ENCODE results near the gene WBP2. TPM values are rescaled to one million over a fixed set of nuclear protein-coding genes. Genes with fewer than 3 reads are reported as not detected.

The WBP2 gene
- total RNA-seq, 1 donor, result 31.1 TPM

GRCh38 chr17:75829747-75830146 is 25.4 kb downstream of the WBP2 start:
- no peaks in the 10 kb centered on the region for H3K79me2 ChIP-seq (ENCODE audit: insufficient read depth, low read length)
- H3K27me3 ChIP-seq (ENCODE audit: insufficient read depth, low read length), result no peaks in the 10 kb centered on the region
- H3K36me3 ChIP-seq (ENCODE audit: insufficient read depth, low read length), result no peaks in the 10 kb centered on the region
- peaks cover 16% of the 10 kb centered on the region for H3K4me1 ChIP-seq (ENCODE audit: insufficient read depth, low read length)
- no peak for DNase-seq (ENCODE audit: insufficient read length, low spot score, missing footprints)
- H3K9me3 ChIP-seq (ENCODE audit: low read depth, low read length), result no peaks in the 10 kb centered on the region
- no peak overlapping the region for H3K4me3 ChIP-seq (ENCODE audit: insufficient read depth, low read length)
- no peak overlapping the region for H2AFZ ChIP-seq (ENCODE audit: low read length)
- no peak overlapping the region for H3K4me2 ChIP-seq (ENCODE audit: insufficient read depth, low read length)
- TF ChIP-seq, protein P1, sequence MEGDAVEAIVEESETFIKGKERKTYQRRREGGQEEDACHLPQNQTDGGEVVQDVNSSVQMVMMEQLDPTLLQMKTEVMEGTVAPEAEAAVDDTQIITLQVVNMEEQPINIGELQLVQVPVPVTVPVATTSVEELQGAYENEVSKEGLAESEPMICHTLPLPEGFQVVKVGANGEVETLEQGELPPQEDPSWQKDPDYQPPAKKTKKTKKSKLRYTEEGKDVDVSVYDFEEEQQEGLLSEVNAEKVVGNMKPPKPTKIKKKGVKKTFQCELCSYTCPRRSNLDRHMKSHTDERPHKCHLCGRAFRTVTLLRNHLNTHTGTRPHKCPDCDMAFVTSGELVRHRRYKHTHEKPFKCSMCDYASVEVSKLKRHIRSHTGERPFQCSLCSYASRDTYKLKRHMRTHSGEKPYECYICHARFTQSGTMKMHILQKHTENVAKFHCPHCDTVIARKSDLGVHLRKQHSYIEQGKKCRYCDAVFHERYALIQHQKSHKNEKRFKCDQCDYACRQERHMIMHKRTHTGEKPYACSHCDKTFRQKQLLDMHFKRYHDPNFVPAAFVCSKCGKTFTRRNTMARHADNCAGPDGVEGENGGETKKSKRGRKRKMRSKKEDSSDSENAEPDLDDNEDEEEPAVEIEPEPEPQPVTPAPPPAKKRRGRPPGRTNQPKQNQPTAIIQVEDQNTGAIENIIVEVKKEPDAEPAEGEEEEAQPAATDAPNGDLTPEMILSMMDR (IDR thresholded peaks at IDR 0.05; ENCODE audit: extremely low read depth, low read depth, low read length), result no peak
- H3K27ac ChIP-seq (ENCODE audit: low read depth, low read length), result no peak overlapping the region
- no peaks in the 10 kb centered on the region for H4K20me1 ChIP-seq (ENCODE audit: insufficient read depth, low read length)

- Histone ChIP-seq H3K4me3 (ENCODE audit: insufficient read depth, low read length) (no peak overlapping the region), H3K4me2 (ENCODE audit: insufficient read depth, low read length) (no peak overlapping the region), H4K20me1 (ENCODE audit: insufficient read depth, low read length) (no peaks in the 10 kb centered on the region), H3K36me3 (ENCODE audit: insufficient read depth, low read length) (no peaks in the 10 kb centered on the region), H3K79me2 (ENCODE audit: insufficient read depth, low read length) (no peaks in the 10 kb centered on the region), H3K27ac (ENCODE audit: low read depth, low read length) (no peak overlapping the region), H3K4me1 (ENCODE audit: insufficient read depth, low read length) (peaks cover 16% of the 10 kb centered on the region), H2AFZ (ENCODE audit: low read length) (no peak overlapping the region), H3K9me3 (ENCODE audit: low read depth, low read length) (no peaks in the 10 kb centered on the region), H3K27me3 (ENCODE audit: insufficient read depth, low read length) (no peaks in the 10 kb centered on the region)
- DNase-seq (ENCODE audit: insufficient read length, low spot score, missing footprints), result peak; percentile 87
- TF ChIP-seq, protein P1 (IDR thresholded peaks at IDR 0.05; ENCODE audit: extremely low read depth, low read depth, low read length), result no peak
Measured at GRCh38 chr17:75828741-75829140, 26.4 kb downstream of the WBP2 start.

DNA sequence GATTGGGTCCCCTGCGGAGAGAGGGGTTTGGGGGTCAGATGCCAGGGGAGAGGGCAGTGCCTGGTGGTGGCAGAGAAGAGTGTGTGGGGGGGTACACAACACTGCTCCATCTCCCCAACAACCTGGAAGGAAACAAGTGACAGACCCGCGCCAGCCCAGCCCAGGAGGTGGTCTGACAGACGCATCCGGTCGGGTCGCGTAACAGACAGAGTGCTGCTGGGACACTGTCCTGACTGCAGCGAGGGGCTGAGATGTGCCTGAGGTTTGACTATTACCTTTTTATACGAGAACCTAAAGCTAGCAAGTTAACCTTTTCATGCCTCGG is 27.1 kb downstream of the WBP2 start:
- no peak for DNase-seq (ENCODE audit: insufficient read length, low spot score, missing footprints)
- H3K4me3 ChIP-seq (ENCODE audit: insufficient read depth, low read length), result peak overlapping the region; percentile 68
- H3K27ac ChIP-seq (ENCODE audit: low read depth, low read length), result no peak overlapping the region
- H3K27me3 ChIP-seq (ENCODE audit: insufficient read depth, low read length), result no peaks in the 10 kb centered on the region
- H4K20me1 ChIP-seq (ENCODE audit: insufficient read depth, low read length), result no peaks in the 10 kb centered on the region
- no peaks in the 10 kb centered on the region for H3K9me3 ChIP-seq (ENCODE audit: low read depth, low read length)
- peak overlapping the region; percentile 91 for H3K4me2 ChIP-seq (ENCODE audit: insufficient read depth, low read length)
- no peaks in the 10 kb centered on the region for H3K36me3 ChIP-seq (ENCODE audit: insufficient read depth, low read length)
- peak overlapping the region; percentile 87 for H2AFZ ChIP-seq (ENCODE audit: low read length)
- peaks cover 16% of the 10 kb centered on the region for H3K4me1 ChIP-seq (ENCODE audit: insufficient read depth, low read length)
- TF ChIP-seq, protein P1 (IDR thresholded peaks at IDR 0.05; ENCODE audit: extremely low read depth, low read depth, low read length), result no peak
- no peaks in the 10 kb centered on the region for H3K79me2 ChIP-seq (ENCODE audit: insufficient read depth, low read length)

- H3K4me2 ChIP-seq (ENCODE audit: insufficient read depth, low read length), result peak overlapping the region; percentile 91
- DNase-seq (ENCODE audit: insufficient read length, low spot score, missing footprints), result peak; percentile 100
- no peaks in the 10 kb centered on the region for H3K79me2 ChIP-seq (ENCODE audit: insufficient read depth, low read length)
- peaks cover 15% of the 10 kb centered on the region for H3K4me1 ChIP-seq (ENCODE audit: insufficient read depth, low read length)
- H3K36me3 ChIP-seq (ENCODE audit: insufficient read depth, low read length), result no peaks in the 10 kb centered on the region
- H3K27me3 ChIP-seq (ENCODE audit: insufficient read depth, low read length), result no peaks in the 10 kb centered on the region
- no peaks in the 10 kb centered on the region for H4K20me1 ChIP-seq (ENCODE audit: insufficient read depth, low read length)
- H3K4me3 ChIP-seq (ENCODE audit: insufficient read depth, low read length), result peak overlapping the region; percentile 68
- H3K27ac ChIP-seq (ENCODE audit: low read depth, low read length), result no peak overlapping the region
- no peaks in the 10 kb centered on the region for H3K9me3 ChIP-seq (ENCODE audit: low read depth, low read length)
- TF ChIP-seq, protein P1 (IDR thresholded peaks at IDR 0.05; ENCODE audit: extremely low read depth, low read depth, low read length), result peak; percentile 80
- peak overlapping the region; percentile 87 for H2AFZ ChIP-seq (ENCODE audit: low read length)
Measured at GRCh38 chr17:75827308-75828075, 27.6 kb downstream of the WBP2 start.

All from osteoblast (primary cell).